Neural cell (in vitro differentiated cells): ENCODE results near the gene DSTN.

ENCODE experiments used
- CTCF ChIP-seq: fragments of 450-650 bp; IDR thresholded peaks from 2 replicates; pipeline ENCODE4 v1.5.1; 2014; ENCODE audit warnings: antibody characterized with exemption, mild to moderate bottlenecking, moderate library complexity; ENCODE audit not compliant: poor library complexity, severe bottlenecking
- EP300 ChIP-seq: fragments of 450-650 bp; conservative IDR thresholded peaks from 2 replicates; pipeline ENCODE4 v1.6.1; 2014; ENCODE audit warnings: antibody characterized with exemption, mild to moderate bottlenecking, moderate library complexity; ENCODE audit not compliant: poor library complexity, severe bottlenecking
- EZH2 ChIP-seq: fragments of 200-600, 300-800 bp; shearing (Covaris generic), sonication (generic); IDR thresholded peaks from 2 replicates; pipeline ENCODE4 v1.6.1; 2014; ENCODE audit warnings: antibody characterized with exemption, low read length, borderline replicate concordance, mild to moderate bottlenecking; ENCODE audit not compliant: insufficient read depth, poor library complexity, severe bottlenecking
- MXI1 ChIP-seq: fragments of 450-650 bp; conservative IDR thresholded peaks from 2 replicates; pipeline ENCODE4 v1.6.1; 2014; ENCODE audit warnings: antibody characterized with exemption, mild to moderate bottlenecking; ENCODE audit not compliant: poor library complexity, severe bottlenecking
- POLR2AphosphoS5 ChIP-seq: IDR thresholded peaks from 2 replicates; pipeline ENCODE4 v1.6.1; 2012
- RAD21 ChIP-seq: fragments of 450-650 bp; conservative IDR thresholded peaks from 2 replicates; pipeline ENCODE4 v1.6.1; 2014; ENCODE audit warnings: antibody characterized with exemption, mild to moderate bottlenecking, moderate library complexity
- REST ChIP-seq: IDR thresholded peaks from 2 replicates; pipeline ENCODE4 v1.6.1; 2012; ENCODE audit warnings: borderline replicate concordance
- TAF1 ChIP-seq: IDR thresholded peaks from 2 replicates; pipeline ENCODE4 v1.6.1; 2012; ENCODE audit warnings: low read depth

GRCh38 chr20:17618673-17619013 lies 48.8 kb downstream of the DSTN start:
- TF ChIP-seq TAF1: no peak
- no peak for TF ChIP-seq CTCF
- no peak for TF ChIP-seq EZH2
- TF ChIP-seq EP300: no peak
- TF ChIP-seq POLR2AphosphoS5: no peak
- TF ChIP-seq REST: no peak
- no peak for TF ChIP-seq MXI1
- no peak for TF ChIP-seq RAD21
